ENCODE data around the gene RBP5.

DNA sequence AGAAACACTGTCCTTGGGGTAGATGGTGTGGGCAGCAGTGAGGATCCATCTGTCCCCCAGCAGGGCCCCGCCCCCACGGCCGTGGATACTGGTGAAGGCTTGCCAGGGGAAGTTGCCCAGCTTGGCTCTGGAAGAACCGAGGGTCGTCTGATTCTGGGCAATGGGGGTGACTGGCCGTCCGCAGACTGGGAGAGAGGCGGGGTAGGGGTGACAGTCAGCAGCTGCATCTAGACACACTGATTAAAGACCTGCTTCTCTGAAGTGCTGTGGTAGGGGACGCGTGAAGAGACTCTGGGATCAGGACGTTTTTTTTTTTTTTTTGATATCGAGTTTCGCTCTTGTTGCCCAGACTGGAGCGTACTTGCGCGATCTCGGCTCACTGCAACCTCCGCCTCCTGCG is 31.7 kb downstream of the RBP5 start:
- TF ChIP-seq, protein P1, sequence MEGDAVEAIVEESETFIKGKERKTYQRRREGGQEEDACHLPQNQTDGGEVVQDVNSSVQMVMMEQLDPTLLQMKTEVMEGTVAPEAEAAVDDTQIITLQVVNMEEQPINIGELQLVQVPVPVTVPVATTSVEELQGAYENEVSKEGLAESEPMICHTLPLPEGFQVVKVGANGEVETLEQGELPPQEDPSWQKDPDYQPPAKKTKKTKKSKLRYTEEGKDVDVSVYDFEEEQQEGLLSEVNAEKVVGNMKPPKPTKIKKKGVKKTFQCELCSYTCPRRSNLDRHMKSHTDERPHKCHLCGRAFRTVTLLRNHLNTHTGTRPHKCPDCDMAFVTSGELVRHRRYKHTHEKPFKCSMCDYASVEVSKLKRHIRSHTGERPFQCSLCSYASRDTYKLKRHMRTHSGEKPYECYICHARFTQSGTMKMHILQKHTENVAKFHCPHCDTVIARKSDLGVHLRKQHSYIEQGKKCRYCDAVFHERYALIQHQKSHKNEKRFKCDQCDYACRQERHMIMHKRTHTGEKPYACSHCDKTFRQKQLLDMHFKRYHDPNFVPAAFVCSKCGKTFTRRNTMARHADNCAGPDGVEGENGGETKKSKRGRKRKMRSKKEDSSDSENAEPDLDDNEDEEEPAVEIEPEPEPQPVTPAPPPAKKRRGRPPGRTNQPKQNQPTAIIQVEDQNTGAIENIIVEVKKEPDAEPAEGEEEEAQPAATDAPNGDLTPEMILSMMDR (IDR thresholded peaks at IDR 0.05): no peak
- TF ChIP-seq EZH2 (IDR thresholded peaks at IDR 0.05; ENCODE audit: borderline replicate concordance, insufficient read depth, low read depth, low read length, poor library complexity, severe bottlenecking): no peak
